ENCODE measurements around the gene THSD7A.

THSD7A gene

DNA sequence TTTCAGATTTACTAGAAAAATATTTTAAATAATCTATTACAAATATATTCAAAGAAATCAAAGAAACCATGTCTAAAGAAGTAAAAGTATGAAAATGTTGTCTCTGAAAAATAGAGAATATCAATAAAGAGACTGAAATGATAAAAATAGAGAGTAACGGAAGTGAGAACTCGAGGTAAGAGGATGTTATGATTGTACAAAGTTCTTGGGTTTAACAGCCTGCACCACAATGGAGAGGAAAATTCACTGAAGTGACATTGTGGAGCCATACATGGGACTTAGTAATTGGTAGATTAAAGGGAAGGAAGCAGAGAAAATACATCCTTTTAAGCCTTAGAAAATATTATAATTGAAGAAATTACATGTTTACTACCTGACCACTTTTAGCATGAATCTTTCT lies 77.9 kb downstream of the THSD7A start:
- Histone ChIP-seq H3K27ac (ENCODE audit: insufficient read depth, low read depth, low read length, poor library complexity, severe bottlenecking) (no peak overlapping the region), H3K36me3 (ENCODE audit: control insufficient read depth, insufficient read depth, low read length) (no peaks in the 10 kb centered on the region), H3K9me3 (ENCODE audit: control insufficient read depth, low read length) (no peaks in the 10 kb centered on the region), H3K27me3 (ENCODE audit: control insufficient read depth, insufficient read depth, low read length, poor library complexity, severe bottlenecking) (no peaks in the 10 kb centered on the region), H3K4me1 (ENCODE audit: control insufficient read depth, insufficient read depth, low read length) (no peaks in the 10 kb centered on the region), H3K4me3 (ENCODE audit: insufficient read depth, low read depth, low read length) (no peak overlapping the region)
- 90 to 97% methylated on average over 2 of the region's 2 CpGs for WGBS, 2 experiments

- no peak overlapping the region for H3K4me3 ChIP-seq (ENCODE audit: insufficient read depth, low read depth, low read length)
- no peak overlapping the region for H3K27ac ChIP-seq (ENCODE audit: insufficient read depth, low read depth, low read length, poor library complexity, severe bottlenecking)
- no peaks in the 10 kb centered on the region for H3K9me3 ChIP-seq (ENCODE audit: control insufficient read depth, low read length)
- no peaks in the 10 kb centered on the region for H3K36me3 ChIP-seq (ENCODE audit: control insufficient read depth, insufficient read depth, low read length)
- H3K4me1 ChIP-seq (ENCODE audit: control insufficient read depth, insufficient read depth, low read length): no peaks in the 10 kb centered on the region
- no peaks in the 10 kb centered on the region for H3K27me3 ChIP-seq (ENCODE audit: control insufficient read depth, insufficient read depth, low read length, poor library complexity, severe bottlenecking)
These were observed 78.6 kb downstream of the THSD7A start for GRCh38 chr7:11753433-11753832.

DNA sequence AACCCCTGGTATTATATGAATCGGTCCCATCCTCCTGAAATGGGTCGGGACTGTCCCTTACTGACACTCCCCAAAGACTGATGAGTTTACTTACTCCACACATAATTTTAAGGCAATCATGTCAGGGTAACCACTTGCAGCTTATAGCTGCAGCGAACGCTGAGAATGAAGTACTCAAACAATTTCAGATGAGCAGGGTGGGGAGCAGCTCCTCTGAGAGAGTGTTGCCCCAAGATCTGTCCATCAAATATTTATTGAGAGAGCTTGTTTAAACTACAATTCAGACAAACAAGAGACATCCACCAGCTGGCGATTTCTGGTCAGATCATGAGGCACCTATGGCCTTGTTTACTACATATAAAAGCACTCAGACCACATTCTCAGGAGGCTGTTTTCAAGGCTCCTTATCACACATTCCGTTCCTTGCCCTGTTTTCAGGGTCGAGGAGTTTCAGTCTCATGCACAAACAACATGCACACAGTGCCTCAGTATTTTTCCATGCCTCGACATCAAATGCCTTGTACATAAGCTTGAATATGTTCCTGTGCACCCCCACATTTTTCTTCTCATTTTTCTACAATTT lies 80.1 kb downstream of the THSD7A start:
- Histone ChIP-seq H3K36me3 (ENCODE audit: control insufficient read depth, insufficient read depth, low read length) (no peaks in the 10 kb centered on the region), H3K4me1 (ENCODE audit: control insufficient read depth, insufficient read depth, low read length) (no peaks in the 10 kb centered on the region), H3K27ac (ENCODE audit: insufficient read depth, low read depth, low read length, poor library complexity, severe bottlenecking) (no peak overlapping the region), H3K9me3 (ENCODE audit: control insufficient read depth, low read length) (no peaks in the 10 kb centered on the region), H3K4me3 (ENCODE audit: insufficient read depth, low read depth, low read length) (no peak overlapping the region), H3K27me3 (ENCODE audit: control insufficient read depth, insufficient read depth, low read length, poor library complexity, severe bottlenecking) (no peaks in the 10 kb centered on the region)
- 88 to 90% methylated on average over 8 of the region's 8 CpGs for WGBS, 2 experiments

- Histone ChIP-seq H3K4me3 (ENCODE audit: insufficient read depth, low read depth, low read length) (no peak overlapping the region), H3K9me3 (ENCODE audit: control insufficient read depth, low read length) (no peaks in the 10 kb centered on the region), H3K4me1 (ENCODE audit: control insufficient read depth, insufficient read depth, low read length) (no peaks in the 10 kb centered on the region), H3K36me3 (ENCODE audit: control insufficient read depth, insufficient read depth, low read length) (no peaks in the 10 kb centered on the region), H3K27ac (ENCODE audit: insufficient read depth, low read depth, low read length, poor library complexity, severe bottlenecking) (no peak overlapping the region), H3K27me3 (ENCODE audit: control insufficient read depth, insufficient read depth, low read length, poor library complexity, severe bottlenecking) (no peaks in the 10 kb centered on the region)
- 87 to 93% methylated on average over 2 of the region's 2 CpGs for WGBS, 2 experiments
These were observed 80.7 kb downstream of the THSD7A start for GRCh38 chr7:11751315-11751714.

DNA sequence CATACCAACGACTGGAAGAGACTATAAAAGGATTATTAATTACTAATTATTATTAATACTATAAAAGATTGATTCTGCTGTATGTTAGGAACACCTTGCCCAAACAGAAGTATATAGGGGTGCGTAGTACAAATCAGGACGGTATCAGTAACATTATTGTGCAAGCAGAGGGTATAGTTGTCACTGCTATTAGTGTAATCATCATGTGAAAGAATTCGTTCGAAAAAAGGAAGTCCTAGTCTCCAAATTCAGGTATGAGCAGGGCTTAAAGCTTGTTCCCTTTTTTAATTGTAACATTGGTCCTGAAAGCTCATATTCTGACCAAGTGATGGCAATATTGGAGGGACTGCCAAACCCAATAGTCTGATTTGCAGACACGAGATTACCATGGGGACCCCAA lies 81.8 kb downstream of the THSD7A start:
- no peak overlapping the region for H3K4me3 ChIP-seq (ENCODE audit: insufficient read depth, low read depth, low read length)
- H3K4me1 ChIP-seq (ENCODE audit: control insufficient read depth, insufficient read depth, low read length): no peaks in the 10 kb centered on the region
- WGBS, 2 experiments: 96 to 97% methylated on average over 5 of the region's 6 CpGs
- no peaks in the 10 kb centered on the region for H3K36me3 ChIP-seq (ENCODE audit: control insufficient read depth, insufficient read depth, low read length)
- H3K9me3 ChIP-seq (ENCODE audit: control insufficient read depth, low read length): no peaks in the 10 kb centered on the region
- H3K27me3 ChIP-seq (ENCODE audit: control insufficient read depth, insufficient read depth, low read length, poor library complexity, severe bottlenecking): no peaks in the 10 kb centered on the region
- no peak overlapping the region for H3K27ac ChIP-seq (ENCODE audit: insufficient read depth, low read depth, low read length, poor library complexity, severe bottlenecking)

GRCh38 chr7:11749629-11750028 lies 82.4 kb downstream of the THSD7A start:
- WGBS, 2 experiments: 100% methylated on average over 4 of the region's 4 CpGs
- Histone ChIP-seq H3K4me3 (ENCODE audit: insufficient read depth, low read depth, low read length) (no peak overlapping the region), H3K27me3 (ENCODE audit: control insufficient read depth, insufficient read depth, low read length, poor library complexity, severe bottlenecking) (no peaks in the 10 kb centered on the region), H3K27ac (ENCODE audit: insufficient read depth, low read depth, low read length, poor library complexity, severe bottlenecking) (no peak overlapping the region), H3K4me1 (ENCODE audit: control insufficient read depth, insufficient read depth, low read length) (no peaks in the 10 kb centered on the region), H3K9me3 (ENCODE audit: control insufficient read depth, low read length) (no peaks in the 10 kb centered on the region), H3K36me3 (ENCODE audit: control insufficient read depth, insufficient read depth, low read length) (no peaks in the 10 kb centered on the region)

GRCh38 chr7:11748884-11749283 lies 83.1 kb downstream of the THSD7A start:
- WGBS, 2 experiments: 93 to 94% methylated on average over 6 of the region's 6 CpGs
- Histone ChIP-seq H3K27me3 (ENCODE audit: control insufficient read depth, insufficient read depth, low read length, poor library complexity, severe bottlenecking) (no peaks in the 10 kb centered on the region), H3K9me3 (ENCODE audit: control insufficient read depth, low read length) (no peaks in the 10 kb centered on the region), H3K4me3 (ENCODE audit: insufficient read depth, low read depth, low read length) (no peak overlapping the region), H3K4me1 (ENCODE audit: control insufficient read depth, insufficient read depth, low read length) (no peaks in the 10 kb centered on the region), H3K27ac (ENCODE audit: insufficient read depth, low read depth, low read length, poor library complexity, severe bottlenecking) (no peak overlapping the region), H3K36me3 (ENCODE audit: control insufficient read depth, insufficient read depth, low read length) (no peaks in the 10 kb centered on the region)

GRCh38 chr7:11747715-11748485 lies 84.1 kb downstream of the THSD7A start:
- WGBS, 2 experiments: 87 to 94% methylated on average over 2 to 4 of the region's 4 CpGs
- no peak overlapping the region for H3K27ac ChIP-seq (ENCODE audit: insufficient read depth, low read depth, low read length, poor library complexity, severe bottlenecking)
- no peaks in the 10 kb centered on the region for H3K4me1 ChIP-seq (ENCODE audit: control insufficient read depth, insufficient read depth, low read length)
- H3K36me3 ChIP-seq (ENCODE audit: control insufficient read depth, insufficient read depth, low read length): no peaks in the 10 kb centered on the region
- H3K9me3 ChIP-seq (ENCODE audit: control insufficient read depth, low read length): no peaks in the 10 kb centered on the region
- no peak overlapping the region for H3K4me3 ChIP-seq (ENCODE audit: insufficient read depth, low read depth, low read length)
- H3K27me3 ChIP-seq (ENCODE audit: control insufficient read depth, insufficient read depth, low read length, poor library complexity, severe bottlenecking): no peaks in the 10 kb centered on the region

DNA sequence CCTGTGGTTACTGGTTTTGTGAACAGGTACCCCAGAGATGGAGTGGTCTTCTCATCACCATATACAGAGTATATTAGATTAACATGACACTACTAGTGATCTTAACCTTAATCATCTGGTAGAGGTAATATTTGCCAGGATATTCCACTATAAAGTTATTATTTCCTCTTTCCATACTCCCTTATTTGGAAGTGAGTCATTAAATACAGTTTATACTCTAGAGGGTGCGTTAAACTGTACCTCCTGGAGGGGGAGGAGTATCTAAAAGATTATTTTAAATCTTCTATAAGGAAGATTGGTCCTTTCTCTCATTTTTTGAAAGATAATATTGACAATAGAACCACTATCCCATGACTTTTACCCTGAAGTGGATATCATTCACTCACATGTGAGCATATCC lies 85.4 kb downstream of the THSD7A start:
- no peaks in the 10 kb centered on the region for H3K9me3 ChIP-seq (ENCODE audit: control insufficient read depth, low read length)
- H3K4me3 ChIP-seq (ENCODE audit: insufficient read depth, low read depth, low read length): no peak overlapping the region
- H3K27ac ChIP-seq (ENCODE audit: insufficient read depth, low read depth, low read length, poor library complexity, severe bottlenecking): no peak overlapping the region
- no peaks in the 10 kb centered on the region for H3K27me3 ChIP-seq (ENCODE audit: control insufficient read depth, insufficient read depth, low read length, poor library complexity, severe bottlenecking)
- WGBS, 2 experiments: no CpG with 5 or more reads among the region's 1 CpG
- no peaks in the 10 kb centered on the region for H3K4me1 ChIP-seq (ENCODE audit: control insufficient read depth, insufficient read depth, low read length)
- H3K36me3 ChIP-seq (ENCODE audit: control insufficient read depth, insufficient read depth, low read length): no peaks in the 10 kb centered on the region

- Histone ChIP-seq H3K27me3 (ENCODE audit: control insufficient read depth, insufficient read depth, low read length, poor library complexity, severe bottlenecking) (no peaks in the 10 kb centered on the region), H3K4me3 (ENCODE audit: insufficient read depth, low read depth, low read length) (no peak overlapping the region), H3K4me1 (ENCODE audit: control insufficient read depth, insufficient read depth, low read length) (no peaks in the 10 kb centered on the region), H3K36me3 (ENCODE audit: control insufficient read depth, insufficient read depth, low read length) (no peaks in the 10 kb centered on the region), H3K27ac (ENCODE audit: insufficient read depth, low read depth, low read length, poor library complexity, severe bottlenecking) (no peak overlapping the region), H3K9me3 (ENCODE audit: control insufficient read depth, low read length) (no peaks in the 10 kb centered on the region)
- 96% methylated on average over 1 of the region's 1 CpG for WGBS, 2 experiments
These were observed 88.5 kb downstream of the THSD7A start for GRCh38 chr7:11743548-11743947.

All from ectodermal cell (in vitro differentiated cells).